Measurements from ENCODE around the gene LRCOL1. TPM values are rescaled to one million over a fixed set of nuclear protein-coding genes. Genes with fewer than 3 reads are reported as not detected.

Gene LRCOL1
- total RNA-seq, 6 experiments from 2014 or later: 0.61 to 13.1 (median 6.8) TPM

DNA sequence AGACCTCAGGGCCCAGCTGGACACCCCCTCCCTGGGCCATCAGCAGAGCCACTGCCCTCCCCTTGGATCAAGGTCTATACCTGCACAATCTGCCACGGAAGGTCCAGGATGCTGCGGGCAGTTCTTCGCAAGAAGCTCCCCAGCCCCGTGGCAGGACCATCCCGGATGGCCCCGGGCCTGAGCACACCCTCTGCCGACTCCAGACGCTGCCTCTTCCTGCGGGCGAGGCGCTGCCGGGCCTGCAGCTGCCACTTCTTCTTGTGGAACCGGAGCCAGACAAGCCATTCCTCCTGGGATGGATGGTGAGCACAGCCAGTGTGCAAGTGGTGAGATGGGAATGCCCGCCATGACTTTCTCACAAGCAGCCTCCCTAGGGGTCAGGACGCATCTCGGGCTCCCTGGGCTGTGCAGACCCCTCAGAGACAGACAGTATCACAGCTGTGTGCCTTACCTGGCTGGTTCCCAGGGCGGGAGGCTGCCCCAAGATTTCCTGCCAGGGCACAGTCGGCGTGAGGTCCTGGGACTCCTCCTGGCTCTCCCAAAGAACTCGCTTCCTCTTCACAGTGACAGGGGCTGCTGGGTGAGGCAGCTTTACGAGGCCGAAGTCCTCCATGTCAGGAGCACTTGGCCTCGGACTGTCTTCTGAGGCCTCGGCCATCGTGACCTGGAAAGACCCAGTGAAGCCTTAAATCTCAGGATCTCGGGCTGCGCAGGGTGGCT lies 39.0 kb upstream of the LRCOL1 start:
- ATAC-seq (peak in 1 of 4 donors; percentile 24), DNase-seq (peak in 1 of 3 donors; percentile 49)
- H3K36me3 ChIP-seq: peaks cover 0 to 45% (median 3%) of the 10 kb centered on the region in 4 donors
- H3K27me3 ChIP-seq: no peaks in the 10 kb centered on the region
- intact Hi-C loops (cut with DNase I): loop anchor here in 1 of 2 donors (10.0 kb wide), 1 partner anchor 235 kb away; no protein-coding TSS in a partner anchor
- no peak overlapping the region for H3K4me3 ChIP-seq
- no peaks in the 10 kb centered on the region for H3K9me3 ChIP-seq
- no peak overlapping the region for H3K27ac ChIP-seq
- WGBS (ENCODE audit: insufficient coverage, low coverage, low lambda C conversion rate, missing lambda C conversion rate): 87% methylated on average over 7 of the region's 27 CpGs
- no peak for TF ChIP-seq POLR2A (IDR thresholded peaks at IDR 0.05)
- TF ChIP-seq, protein P1, sequence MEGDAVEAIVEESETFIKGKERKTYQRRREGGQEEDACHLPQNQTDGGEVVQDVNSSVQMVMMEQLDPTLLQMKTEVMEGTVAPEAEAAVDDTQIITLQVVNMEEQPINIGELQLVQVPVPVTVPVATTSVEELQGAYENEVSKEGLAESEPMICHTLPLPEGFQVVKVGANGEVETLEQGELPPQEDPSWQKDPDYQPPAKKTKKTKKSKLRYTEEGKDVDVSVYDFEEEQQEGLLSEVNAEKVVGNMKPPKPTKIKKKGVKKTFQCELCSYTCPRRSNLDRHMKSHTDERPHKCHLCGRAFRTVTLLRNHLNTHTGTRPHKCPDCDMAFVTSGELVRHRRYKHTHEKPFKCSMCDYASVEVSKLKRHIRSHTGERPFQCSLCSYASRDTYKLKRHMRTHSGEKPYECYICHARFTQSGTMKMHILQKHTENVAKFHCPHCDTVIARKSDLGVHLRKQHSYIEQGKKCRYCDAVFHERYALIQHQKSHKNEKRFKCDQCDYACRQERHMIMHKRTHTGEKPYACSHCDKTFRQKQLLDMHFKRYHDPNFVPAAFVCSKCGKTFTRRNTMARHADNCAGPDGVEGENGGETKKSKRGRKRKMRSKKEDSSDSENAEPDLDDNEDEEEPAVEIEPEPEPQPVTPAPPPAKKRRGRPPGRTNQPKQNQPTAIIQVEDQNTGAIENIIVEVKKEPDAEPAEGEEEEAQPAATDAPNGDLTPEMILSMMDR (IDR thresholded peaks at IDR 0.05): no peak
- no peaks in the 10 kb centered on the region for H3K4me1 ChIP-seq

- Histone ChIP-seq H3K27ac (no peak overlapping the region), H3K36me3 (peaks cover 0 to 41% (median 3%) of the 10 kb centered on the region in 4 donors), H3K9me3 (no peaks in the 10 kb centered on the region), H3K4me1 (no peaks in the 10 kb centered on the region), H3K4me3 (no peak overlapping the region), H3K27me3 (no peaks in the 10 kb centered on the region)
- TF ChIP-seq, protein P1 (IDR thresholded peaks at IDR 0.05): no peak
- DNase-seq (peak in 1 of 3 donors; percentile 47), ATAC-seq (peak in 1 of 4 donors; percentile 37)
- WGBS (ENCODE audit: insufficient coverage, low coverage, low lambda C conversion rate, missing lambda C conversion rate): no CpG with 5 or more reads among the region's 24 CpGs
- intact Hi-C loops (cut with DNase I): loop anchor here in 1 of 2 donors (10.0 kb wide), 1 partner anchor 234 kb away; no protein-coding TSS in a partner anchor
These were observed 38.3 kb upstream of the LRCOL1 start for GRCh38 chr12:132648616-132649225.

DNA sequence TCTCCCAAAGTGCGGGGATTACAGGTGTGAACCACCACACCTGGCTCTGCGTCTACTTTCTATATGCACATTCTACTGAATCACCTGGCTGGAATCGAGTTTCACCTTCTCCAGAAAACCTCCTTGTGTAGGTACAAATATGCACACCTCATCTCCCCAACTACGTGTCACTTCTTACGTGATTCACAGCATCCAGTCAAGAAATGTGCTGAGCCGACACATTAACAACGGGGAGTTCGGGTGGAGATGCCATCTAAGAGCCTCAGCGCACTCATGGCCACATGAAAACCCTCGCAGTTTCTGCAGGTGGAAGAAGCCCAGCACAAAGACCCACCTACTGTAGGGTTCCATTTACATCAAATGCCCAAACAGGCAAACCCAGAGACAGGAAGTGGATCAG lies 37.5 kb upstream of the LRCOL1 start:
- WGBS (ENCODE audit: insufficient coverage, low coverage, low lambda C conversion rate, missing lambda C conversion rate): 88% methylated on average over 9 of the region's 10 CpGs
- no peak overlapping the region for H3K27ac ChIP-seq
- intact Hi-C loops (cut with DNase I): loop anchor here in 1 of 2 donors (10.0 kb wide), 1 partner anchor 233 kb away; no protein-coding TSS in a partner anchor

GRCh38 chr12:132646850-132647249 lies 36.5 kb upstream of the LRCOL1 start:
- DNase-seq (no peak), ATAC-seq (no peak)
- no peak for TF ChIP-seq POLR2A (IDR thresholded peaks at IDR 0.05)
- TF ChIP-seq, protein P1 (IDR thresholded peaks at IDR 0.05): no peak
- H3K36me3 ChIP-seq: peaks cover 0 to 45% (median 10%) of the 10 kb centered on the region in 4 donors
- intact Hi-C loops (cut with DNase I): loop anchor here in 1 of 2 donors (10.0 kb wide), 1 partner anchor 232 kb away; no protein-coding TSS in a partner anchor
- H3K27me3 ChIP-seq: no peaks in the 10 kb centered on the region
- H3K9me3 ChIP-seq: no peaks in the 10 kb centered on the region
- H3K27ac ChIP-seq: no peak overlapping the region
- no peak overlapping the region for H3K4me3 ChIP-seq
- H3K4me1 ChIP-seq: no peaks in the 10 kb centered on the region
- WGBS (ENCODE audit: insufficient coverage, low coverage, low lambda C conversion rate, missing lambda C conversion rate): 96% methylated on average over 7 of the region's 7 CpGs

More for the DNA sequence above, 37.5 kb upstream of the LRCOL1 start:
- TF ChIP-seq, protein P1 (IDR thresholded peaks at IDR 0.05): no peak
- TF ChIP-seq POLR2A (IDR thresholded peaks at IDR 0.05): no peak
- H3K27me3 ChIP-seq: no peaks in the 10 kb centered on the region
- ATAC-seq (no peak), DNase-seq (no peak)
- peaks cover 0 to 42% (median 4%) of the 10 kb centered on the region in 4 donors for H3K36me3 ChIP-seq
- H3K9me3 ChIP-seq: no peaks in the 10 kb centered on the region
- H3K4me1 ChIP-seq: no peaks in the 10 kb centered on the region
- H3K4me3 ChIP-seq: no peak overlapping the region
